Sigmoid colon (tissue), 4 donors: ENCODE measurements around the gene SYCN.

Source experiments
- CTCF ChIP-seq, 4 experiments: fragments of 450-650 bp in 3 of 4; fragments of 200-600 bp in 1 of 4; IDR thresholded peaks; one replicate each; pipeline ENCODE4 v1.5.1; 2016 to 2019; ENCODE audit warnings: antibody characterized with exemption in 4 of 4, mild to moderate bottlenecking in 3 of 4, moderate library complexity in 2 of 4
- EP300 ChIP-seq, 4 donors: sonication (generic); formaldehyde crosslinking; IDR thresholded peaks; one replicate each; pipeline ENCODE4 v1.6.1; 2017; ENCODE audit warnings: antibody characterized with exemption in 4 of 4
- POLR2A ChIP-seq, 2 donors: fragments of 450-650 bp; IDR thresholded peaks; one replicate each; pipeline ENCODE4 v1.6.1; 2016; ENCODE audit warnings: antibody characterized with exemption in 2 of 2, mild to moderate bottlenecking in 2 of 2, moderate library complexity in 2 of 2
- POLR2AphosphoS5 ChIP-seq, 4 donors: sonication (generic); formaldehyde crosslinking; IDR thresholded peaks; one replicate each; pipeline ENCODE4 v1.6.1; 2017; ENCODE audit warnings: antibody characterized with exemption in 4 of 4

GRCh38 chr19:39158646-39159260, 45.3 kb downstream of the SYCN start:
- TF ChIP-seq CTCF (IDR thresholded peaks at IDR 0.05) (no peak), POLR2A (IDR thresholded peaks at IDR 0.05) (no peak), EP300 (IDR thresholded peaks at IDR 0.05) (no peak), POLR2AphosphoS5 (IDR thresholded peaks at IDR 0.05) (no peak)
